ENCODE results near the gene NR1D1.

DNA sequence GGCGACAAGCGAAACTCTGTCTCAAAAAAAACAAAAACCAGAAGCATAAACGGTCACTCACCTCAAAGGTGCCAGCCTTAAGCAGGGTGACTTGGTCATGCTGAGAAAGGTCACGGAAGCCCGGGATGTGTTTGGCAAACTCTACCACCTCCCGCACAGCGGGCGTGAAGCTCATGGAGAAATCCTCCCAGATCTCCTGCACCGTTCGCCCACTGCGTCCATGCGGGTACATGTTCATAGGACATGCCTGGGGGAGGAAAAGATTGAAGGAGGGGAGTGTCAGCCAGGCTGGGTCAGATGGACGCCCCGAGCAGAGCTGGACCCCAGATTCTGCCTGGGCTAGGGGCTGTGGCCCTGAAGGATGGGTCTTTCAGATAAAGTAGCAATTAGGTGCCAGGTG, 5.5 kb downstream of the NR1D1 start:
- TF ChIP-seq CTCF (IDR thresholded peaks at IDR 0.05) (no peak), POLR2AphosphoS5 (IDR thresholded peaks at IDR 0.05; ENCODE audit: insufficient read depth in 1 of 2, low read depth in 1 of 2) (peak in 1 of 2 donors; percentile 40)

Measured in vagina (tissue), 2 donors.